ENCODE results near the gene KIF26B.

The KIF26B gene

GRCh38 chr1:245609354-245610150 lies 454.8 kb downstream of the KIF26B start:
- Histone ChIP-seq H3K9me3 (no peaks in the 10 kb centered on the region), H3K4me3 (ENCODE audit: low read depth, low read length) (no peak overlapping the region), H3K27me3 (no peaks in the 10 kb centered on the region), H3K36me3 (peaks cover 47% of the 10 kb centered on the region), H3K4me1 (peaks cover 17% of the 10 kb centered on the region)
- no peak for DNase-seq
- TF ChIP-seq CTCF (IDR thresholded peaks at IDR 0.05; ENCODE audit: low read depth, low read length): no peak

GRCh38 chr1:245611251-245611650 lies 456.5 kb downstream of the KIF26B start:
- TF ChIP-seq CTCF (IDR thresholded peaks at IDR 0.05; ENCODE audit: low read depth, low read length): no peak
- H3K9me3 ChIP-seq: no peaks in the 10 kb centered on the region
- H3K4me3 ChIP-seq (ENCODE audit: low read depth, low read length): no peak overlapping the region
- peaks cover 10% of the 10 kb centered on the region for H3K4me1 ChIP-seq
- no peaks in the 10 kb centered on the region for H3K27me3 ChIP-seq
- peaks cover 49% of the 10 kb centered on the region for H3K36me3 ChIP-seq
- DNase-seq: no peak

GRCh38 chr1:245614476-245614875 lies 459.7 kb downstream of the KIF26B start:
- no peak for DNase-seq
- TF ChIP-seq CTCF (IDR thresholded peaks at IDR 0.05; ENCODE audit: low read depth, low read length): no peak
- Histone ChIP-seq H3K27me3 (no peaks in the 10 kb centered on the region), H3K4me3 (ENCODE audit: low read depth, low read length) (no peak overlapping the region), H3K9me3 (no peaks in the 10 kb centered on the region), H3K36me3 (peaks cover 53% of the 10 kb centered on the region), H3K4me1 (no peaks in the 10 kb centered on the region)

GRCh38 chr1:245615001-245615400 lies 460.2 kb downstream of the KIF26B start:
- Histone ChIP-seq H3K4me1 (no peaks in the 10 kb centered on the region), H3K4me3 (ENCODE audit: low read depth, low read length) (no peak overlapping the region), H3K27me3 (no peaks in the 10 kb centered on the region), H3K36me3 (peaks cover 53% of the 10 kb centered on the region), H3K9me3 (no peaks in the 10 kb centered on the region)
- DNase-seq: no peak
- TF ChIP-seq CTCF (IDR thresholded peaks at IDR 0.05; ENCODE audit: low read depth, low read length): no peak

GRCh38 chr1:245621589-245621988 lies 466.8 kb downstream of the KIF26B start:
- H3K4me3 ChIP-seq (ENCODE audit: low read depth, low read length): no peak overlapping the region
- no peak for DNase-seq
- no peaks in the 10 kb centered on the region for H3K9me3 ChIP-seq
- no peaks in the 10 kb centered on the region for H3K27me3 ChIP-seq
- peaks cover 24% of the 10 kb centered on the region for H3K36me3 ChIP-seq
- no peak for TF ChIP-seq CTCF (IDR thresholded peaks at IDR 0.05; ENCODE audit: low read depth, low read length)
- peaks cover 6% of the 10 kb centered on the region for H3K4me1 ChIP-seq

GRCh38 chr1:245622332-245623014 lies 467.7 kb downstream of the KIF26B start:
- no peak for TF ChIP-seq CTCF (IDR thresholded peaks at IDR 0.05; ENCODE audit: low read depth, low read length)
- Histone ChIP-seq H3K4me1 (peaks cover 6% of the 10 kb centered on the region), H3K36me3 (peaks cover 15% of the 10 kb centered on the region), H3K9me3 (no peaks in the 10 kb centered on the region), H3K27me3 (no peaks in the 10 kb centered on the region), H3K4me3 (ENCODE audit: low read depth, low read length) (no peak overlapping the region)
- DNase-seq: no peak
